GM23338 (cell line): Measurements from ENCODE around the gene ASRGL1. TPM values are rescaled to one million over a fixed set of nuclear protein-coding genes. Genes with fewer than 3 reads are reported as not detected.

ENCODE experiments used
- ATAC-seq: fragments of 200-7000 bp; cut with Tn5 transposase; 3 replicates; pipeline ENCODE4 v1.9.1; 2020
- DNase-seq: peaks from one replicate; pipeline ENCODE4 v3.0.0-alpha.2; 2015; ENCODE audit warnings: low spot score
- H2AFZ ChIP-seq: fragments of 200-600 bp; sonication (generic); 2 replicates; pipeline ENCODE4 v1.8.0; 2016; ENCODE audit warnings: antibody characterized with exemption, mild to moderate bottlenecking, moderate library complexity
- H3F3A ChIP-seq: fragments of 200-600 bp; sonication (generic); replicated peaks from 2 replicates; pipeline ENCODE4 v1.8.0; 2017; ENCODE audit warnings: antibody characterized with exemption, mixed run types, low read depth
- H3K27ac ChIP-seq: fragments of 200-600 bp; sonication (generic); 2 replicates; pipeline ENCODE4 v1.6.1; 2016; ENCODE audit warnings: low read depth
- H3K27me3 ChIP-seq: fragments of 200-600 bp; sonication (generic); 2 replicates; pipeline ENCODE4 v1.8.0; 2016; ENCODE audit warnings: mild to moderate bottlenecking, mixed run types, moderate library complexity; ENCODE audit not compliant: insufficient read depth
- H3K36me3 ChIP-seq: fragments of 200-600 bp; sonication (generic); 2 replicates; pipeline ENCODE4 v1.8.0; 2016; ENCODE audit warnings: mild to moderate bottlenecking; ENCODE audit not compliant: insufficient read depth
- H3K4me1 ChIP-seq: fragments of 200-600 bp; sonication (generic); 2 replicates; pipeline ENCODE4 v1.8.0; 2016; ENCODE audit warnings: mild to moderate bottlenecking, moderate library complexity; ENCODE audit not compliant: insufficient read depth
- H3K4me2 ChIP-seq: fragments of 200-600 bp; sonication (generic); 2 replicates; pipeline ENCODE4 v1.7.1; 2017; ENCODE audit warnings: mixed run types
- H3K4me3 ChIP-seq: fragments of 200-600 bp; sonication (generic); 2 replicates; pipeline ENCODE4 v1.6.1; 2016; ENCODE audit warnings: mixed run types
- H3K79me2 ChIP-seq: fragments of 200-600 bp; sonication (generic); replicated peaks from 2 replicates; pipeline ENCODE4 v1.8.0; 2017; ENCODE audit warnings: mild to moderate bottlenecking; ENCODE audit not compliant: insufficient read depth
- H3K9me2 ChIP-seq: fragments of 200-600 bp; sonication (generic); 2 replicates; pipeline ENCODE4 v1.8.0; 2017; ENCODE audit not compliant: insufficient read depth
- H4K20me1 ChIP-seq: fragments of 200-600 bp; sonication (generic); replicated peaks from 2 replicates; pipeline ENCODE4 v1.8.0; 2017; ENCODE audit warnings: mild to moderate bottlenecking; ENCODE audit not compliant: insufficient read depth
- H3K27ac Mint-ChIP-seq: 2 replicates; pipeline ENCODE4 v1.8.0; 2020; ENCODE audit warnings: inconsistent platforms, mild to moderate bottlenecking, moderate library complexity, mixed read lengths
- H3K27me3 Mint-ChIP-seq: 3 replicates; pipeline ENCODE4 v1.8.0; 2022; ENCODE audit warnings: low read depth, mild to moderate bottlenecking, moderate library complexity, mixed read lengths, inconsistent platforms; ENCODE audit not compliant: insufficient read depth, poor library complexity
- H3K36me3 Mint-ChIP-seq: 3 replicates; pipeline ENCODE4 v1.8.0; 2021; ENCODE audit warnings: low read depth, mild to moderate bottlenecking, inconsistent platforms, moderate library complexity, mixed read lengths
- H3K4me1 Mint-ChIP-seq: 3 replicates; pipeline ENCODE4 v1.8.0; 2020; ENCODE audit warnings: mild to moderate bottlenecking, inconsistent platforms, mixed read lengths
- H3K4me3 Mint-ChIP-seq: 3 replicates; pipeline ENCODE4 v1.8.0; 2021; ENCODE audit warnings: moderate library complexity, mild to moderate bottlenecking, inconsistent platforms, mixed read lengths
- H3K9me3 Mint-ChIP-seq: 3 replicates; pipeline ENCODE4 v1.8.0; 2020; ENCODE audit warnings: moderate library complexity, mild to moderate bottlenecking, inconsistent platforms, mixed read lengths
- CREB1 ChIP-seq: fragments of 250-450 bp; sonication (Bioruptor Pico); IDR thresholded peaks from 2 replicates; pipeline ENCODE4 v1.5.0; 2020; ENCODE audit warnings: low read depth, mild to moderate bottlenecking, moderate library complexity
- CTCF ChIP-seq, 2 experiments: fragments of 200-600 bp in 1 of 2; sonication (generic) in 1 of 2; conservative IDR thresholded peaks; 2 replicates each; pipeline versions ENCODE4 v1.5.1 to v1.6.1; 2016 to 2017; ENCODE audit warnings: antibody characterized with exemption in 2 of 2, low read depth in 2 of 2, mild to moderate bottlenecking in 2 of 2, moderate library complexity in 1 of 2
- ETS1 ChIP-seq: IDR thresholded peaks from 2 replicates; pipeline ENCODE4 v1.6.1; 2016; ENCODE audit warnings: antibody characterized with exemption
- EZH2 ChIP-seq: fragments of 200-600 bp; sonication (generic); IDR thresholded peaks from one replicate; pipeline ENCODE4 v1.8.0; 2017; ENCODE audit warnings: antibody characterized with exemption, mild to moderate bottlenecking, low read depth; ENCODE audit not compliant: unreplicated experiment
- EZH2phosphoT487 ChIP-seq: fragments of 200-600 bp; sonication (generic); IDR thresholded peaks from one replicate; pipeline ENCODE4 v1.8.1; 2018; ENCODE audit warnings: antibody characterized with exemption; ENCODE audit not compliant: unreplicated experiment
- JUNB ChIP-seq: IDR thresholded peaks from one replicate; pipeline ENCODE4 v1.6.1; 2016; ENCODE audit warnings: antibody characterized with exemption; ENCODE audit not compliant: unreplicated experiment
- NANOG ChIP-seq: IDR thresholded peaks from 2 replicates; pipeline ENCODE4 v1.6.1; 2016; ENCODE audit warnings: antibody characterized with exemption, borderline replicate concordance
- REST ChIP-seq: IDR thresholded peaks from one replicate; pipeline ENCODE4 v1.6.1; 2018; ENCODE audit warnings: antibody characterized with exemption; ENCODE audit not compliant: unreplicated experiment
- STAT1 ChIP-seq: IDR thresholded peaks from one replicate; pipeline ENCODE4 v1.6.1; 2016; ENCODE audit warnings: antibody characterized with exemption; ENCODE audit not compliant: unreplicated experiment
- ZNF114 ChIP-seq: fragments of 250-450 bp; sonication (Bioruptor Pico); IDR thresholded peaks from 2 replicates; pipeline ENCODE4 v1.5.0; 2020; ENCODE audit warnings: mild to moderate bottlenecking, moderate library complexity
- ZNF331 ChIP-seq: fragments of 250-450 bp; sonication (Bioruptor Pico); IDR thresholded peaks from 2 replicates; pipeline ENCODE4 v1.5.0; 2020; ENCODE audit warnings: low read depth, mild to moderate bottlenecking, moderate library complexity
- ZNF462 ChIP-seq: fragments of 250-450 bp; sonication (Bioruptor Pico); IDR thresholded peaks from 2 replicates; pipeline ENCODE4 v1.5.0; 2020; ENCODE audit warnings: mild to moderate bottlenecking, moderate library complexity
- polyA plus RNA-seq: library from polyadenylated mRNA; unstranded; fragments of >200 nt; fragmentation: Nextera tagmentation; extraction: Ambion mirVana; gene quantifications from 2 replicates; pipeline ENCODE4 v1.2.1, GENCODE V29; 2016
- total RNA-seq: library from RNA; depleted of rRNA; stranded (reverse); fragments of >200 nt; shearing (Covaris generic); gene quantifications from 2 replicates; pipeline ENCODE4 v1.2.3, GENCODE V29; 2014

Gene ASRGL1
- total and polyA plus RNA-seq, 2 experiments from 2014 or later, result 32.9 to 50.3 TPM

GRCh38 chr11:62402960-62403730, 65.9 kb downstream of the ASRGL1 start:
- Mint-ChIP-seq H3K36me3 (no peaks in the 10 kb centered on the region), H3K9me3 (no peaks in the 10 kb centered on the region; the same call in 2 of the 3 replicates), H3K27me3 (peaks cover 10% of the 10 kb centered on the region), H3K4me3 (no peak overlapping the region), H3K4me1 (peaks cover 18% of the 10 kb centered on the region), H3K27ac (no peak overlapping the region)
- no peak overlapping the region for H3K4me2 ChIP-seq
- H3K9me2 ChIP-seq, result no peaks in the 10 kb centered on the region
- no peaks in the 10 kb centered on the region for H4K20me1 ChIP-seq
- no peaks in the 10 kb centered on the region for H3K27me3 ChIP-seq
- no peak overlapping the region for H3K27ac ChIP-seq
- H3K4me1 ChIP-seq, result peaks cover 4% of the 10 kb centered on the region; the same call in 1 of the 2 replicates
- DNase-seq, result no peak
- H2AFZ ChIP-seq, result no peak overlapping the region
- no peaks in the 10 kb centered on the region for H3F3A ChIP-seq
- ATAC-seq, result no peak
- no peak for TF ChIP-seq ETS1
- no peak for TF ChIP-seq CTCF (conservative IDR thresholded peaks at IDR 0.05; ENCODE audit: low read depth in 2 of 2)
- TF ChIP-seq ZNF462, result no peak
- no peak for TF ChIP-seq STAT1
- TF ChIP-seq ZNF114 (CRISPR knock-in tag), result no peak
- TF ChIP-seq EZH2phosphoT487, result no peak
- no peak for TF ChIP-seq EZH2
- TF ChIP-seq CREB1 (CRISPR knock-in tag), result no peak
- TF ChIP-seq JUNB, result no peak
- no peak for TF ChIP-seq REST
- TF ChIP-seq ZNF331 (CRISPR knock-in tag), result no peak
- TF ChIP-seq NANOG, result no peak
- no peak overlapping the region for H3K4me3 ChIP-seq
- no peaks in the 10 kb centered on the region for H3K79me2 ChIP-seq
- H3K36me3 ChIP-seq, result no peaks in the 10 kb centered on the region
